VCaP (cell line): ENCODE measurements around the gene METRNL.
"Not testable (repeated sequence)": the region's sequence is repeated elsewhere in the genome, so short reads cannot be mapped to it uniquely, and the experiment has no call there.

Source experiments
- H3K27ac ChIP-seq: fragments of 450-650 bp; 2 replicates; pipeline ENCODE4 v1.5.1; 2017
- TF ChIP-seq, protein P1 (sequence below): fragments of 450-650 bp; conservative IDR thresholded peaks from 2 replicates; pipeline ENCODE4 v1.5.1; 2017; ENCODE audit warnings: mild to moderate bottlenecking, moderate library complexity

The METRNL gene

DNA sequence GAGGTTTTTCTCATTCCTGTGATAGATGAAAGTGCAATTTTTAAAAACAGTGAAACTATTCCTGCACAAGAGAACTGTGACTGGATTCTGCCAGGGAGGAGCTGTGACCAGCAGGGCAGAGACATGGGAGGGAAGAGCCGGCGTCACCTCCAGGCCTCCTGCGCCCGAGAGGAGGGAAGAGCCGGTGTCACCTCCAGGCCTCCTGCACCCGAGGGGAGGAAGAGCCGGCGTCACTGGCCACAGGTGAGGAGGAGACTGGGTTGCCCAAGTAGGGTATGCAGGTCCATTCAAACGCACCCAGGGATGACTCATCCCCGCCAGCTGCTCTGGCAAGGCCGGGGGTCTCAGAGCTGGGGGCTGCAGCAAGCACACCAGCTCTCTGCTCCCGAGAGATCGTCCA is 56.7 kb downstream of the METRNL start:
- TF ChIP-seq, protein P1, sequence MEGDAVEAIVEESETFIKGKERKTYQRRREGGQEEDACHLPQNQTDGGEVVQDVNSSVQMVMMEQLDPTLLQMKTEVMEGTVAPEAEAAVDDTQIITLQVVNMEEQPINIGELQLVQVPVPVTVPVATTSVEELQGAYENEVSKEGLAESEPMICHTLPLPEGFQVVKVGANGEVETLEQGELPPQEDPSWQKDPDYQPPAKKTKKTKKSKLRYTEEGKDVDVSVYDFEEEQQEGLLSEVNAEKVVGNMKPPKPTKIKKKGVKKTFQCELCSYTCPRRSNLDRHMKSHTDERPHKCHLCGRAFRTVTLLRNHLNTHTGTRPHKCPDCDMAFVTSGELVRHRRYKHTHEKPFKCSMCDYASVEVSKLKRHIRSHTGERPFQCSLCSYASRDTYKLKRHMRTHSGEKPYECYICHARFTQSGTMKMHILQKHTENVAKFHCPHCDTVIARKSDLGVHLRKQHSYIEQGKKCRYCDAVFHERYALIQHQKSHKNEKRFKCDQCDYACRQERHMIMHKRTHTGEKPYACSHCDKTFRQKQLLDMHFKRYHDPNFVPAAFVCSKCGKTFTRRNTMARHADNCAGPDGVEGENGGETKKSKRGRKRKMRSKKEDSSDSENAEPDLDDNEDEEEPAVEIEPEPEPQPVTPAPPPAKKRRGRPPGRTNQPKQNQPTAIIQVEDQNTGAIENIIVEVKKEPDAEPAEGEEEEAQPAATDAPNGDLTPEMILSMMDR = no peak
- no peak overlapping the region for H3K27ac ChIP-seq

GRCh38 chr17:83136931-83137330 is 57.5 kb downstream of the METRNL start:
- H3K27ac ChIP-seq = no peak overlapping the region
- TF ChIP-seq, protein P1 = no peak

GRCh38 chr17:83137523-83137922 is 58.1 kb downstream of the METRNL start:
- H3K27ac ChIP-seq = no peak overlapping the region
- TF ChIP-seq, protein P1 = no peak

- TF ChIP-seq, protein P1 = no peak
- no peak overlapping the region for H3K27ac ChIP-seq
These were observed 59.4 kb downstream of the METRNL start for GRCh38 chr17:83138820-83139219.

DNA sequence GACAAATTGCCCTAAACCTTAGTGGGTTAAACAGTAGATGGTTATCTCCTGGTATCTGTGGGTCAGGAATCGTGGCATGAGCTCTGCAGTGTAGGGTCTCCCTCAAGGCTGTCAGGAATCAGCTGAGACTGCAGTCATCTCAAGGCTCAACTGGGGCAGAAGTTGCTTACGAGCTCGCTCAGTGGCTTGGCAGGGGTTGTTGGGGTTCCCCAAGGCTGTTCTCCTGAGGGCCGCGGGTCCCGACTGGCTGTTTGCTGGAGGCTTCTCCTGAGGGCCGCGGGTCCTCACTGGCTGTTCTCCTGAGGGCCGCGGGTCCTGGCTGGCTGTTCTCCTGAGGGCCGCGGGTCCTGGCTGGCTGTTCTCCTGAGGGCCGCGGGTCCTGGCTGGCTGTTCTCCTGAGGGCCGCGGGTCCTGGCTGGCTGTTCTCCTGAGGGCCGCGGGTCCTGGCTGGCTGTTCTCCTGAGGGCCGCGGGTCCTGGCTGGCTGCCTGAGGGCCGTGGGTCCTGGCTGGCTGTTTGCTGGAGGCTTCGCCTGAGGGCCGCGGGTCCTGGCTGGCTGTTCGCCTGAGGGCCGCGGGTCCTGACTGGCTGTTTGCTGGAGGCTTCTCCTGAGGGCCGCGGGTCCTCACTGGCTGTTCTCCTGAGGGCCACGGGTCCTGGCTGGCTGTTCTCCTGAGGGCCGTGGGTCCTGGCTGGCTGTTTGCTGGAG is 60.3 kb downstream of the METRNL start:
- H3K27ac ChIP-seq = not testable (repeated sequence)

DNA sequence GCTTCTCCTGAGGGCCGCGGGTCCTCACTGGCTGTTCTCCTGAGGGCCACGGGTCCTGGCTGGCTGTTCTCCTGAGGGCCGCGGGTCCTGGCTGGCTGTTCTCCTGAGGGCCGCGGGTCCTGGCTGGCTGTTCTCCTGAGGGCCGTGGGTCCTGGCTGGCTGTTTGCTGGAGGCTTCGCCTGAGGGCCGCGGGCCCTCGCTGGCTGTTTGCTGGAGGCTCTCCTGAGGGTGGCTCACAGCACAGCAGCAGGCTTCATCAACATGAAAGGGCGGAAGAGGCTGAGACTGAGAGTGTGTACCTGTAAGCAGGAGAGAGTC is 60.8 kb downstream of the METRNL start:
- not testable (repeated sequence) for H3K27ac ChIP-seq

GRCh38 chr17:83142619-83143018 is 63.2 kb downstream of the METRNL start:
- no peak overlapping the region for H3K27ac ChIP-seq
- TF ChIP-seq, protein P1 = no peak

- TF ChIP-seq, protein P1 = no peak
- H3K27ac ChIP-seq = no peak overlapping the region
These were observed 64.4 kb downstream of the METRNL start for GRCh38 chr17:83143817-83144231.
